Heart left ventricle (tissue), 16 donors: ENCODE measurements around the gene CHRNB4. TPM values are rescaled to one million over a fixed set of nuclear protein-coding genes. Genes with fewer than 3 reads are reported as not detected.

ENCODE experiments used
- ATAC-seq, 4 donors: fragments of 200-7000 bp; cut with Tn5 transposase; one replicate each; pipeline ENCODE4 v1.9.1; 2020 to 2022; ENCODE audit warnings: moderate library complexity in 4 of 4, mild to moderate bottlenecking in 3 of 4, moderate number of reproducible peaks in 1 of 4
- DNase-seq, 5 donors: peaks; one replicate each; pipeline ENCODE4 v3.0.0-alpha.2; 2020
- H3K27ac ChIP-seq, 12 donors: fragments of 200-600 bp; sonication (generic) in 4 of 12; one replicate each; pipeline versions ENCODE4 v1.5.0 to v1.8.0; 2016 to 2022; ENCODE audit warnings: mild to moderate bottlenecking in 2 of 12
- H3K27me3 ChIP-seq, 9 donors: fragments of 200-600 bp; sonication (generic) in 2 of 9; one replicate each; pipeline versions ENCODE4 v1.5.1 to v1.8.0; 2016 to 2022; ENCODE audit warnings: mild to moderate bottlenecking in 3 of 9
- H3K36me3 ChIP-seq, 9 donors: fragments of 200-600 bp; sonication (generic) in 2 of 9; one replicate each; pipeline versions ENCODE4 v1.5.0 to v1.8.0; 2018 to 2022; ENCODE audit warnings: mild to moderate bottlenecking in 2 of 9
- H3K4me1 ChIP-seq, 12 donors: fragments of 200-600 bp; sonication (generic) in 4 of 12; one replicate each; pipeline versions ENCODE4 v1.5.0 to v1.8.0; 2016 to 2022; ENCODE audit warnings: mild to moderate bottlenecking in 3 of 12
- H3K4me3 ChIP-seq, 12 donors: fragments of 200-600 bp; sonication (generic) in 4 of 12; one replicate each; pipeline versions ENCODE4 v1.5.0 to v1.8.0; 2017 to 2022; ENCODE audit warnings: mild to moderate bottlenecking in 9 of 12, moderate library complexity in 4 of 12
- H3K9me3 ChIP-seq, 12 donors: fragments of 200-600 bp; sonication (generic) in 4 of 12; one replicate each; pipeline versions ENCODE4 v1.5.0 to v1.8.0; 2016 to 2022; ENCODE audit warnings: mild to moderate bottlenecking in 1 of 12
- CTCF ChIP-seq, 12 donors: fragments of 200-600 bp; sonication (generic) in 4 of 12; IDR thresholded peaks; one replicate each; pipeline versions ENCODE4 v1.5.0 to v1.8.0; 2018 to 2022; ENCODE audit warnings: antibody characterized with exemption in 12 of 12, mild to moderate bottlenecking in 5 of 12
- POLR2A ChIP-seq, 2 donors: fragments of 450-650 bp; IDR thresholded peaks; one replicate each; pipeline ENCODE4 v1.6.1; 2017; ENCODE audit warnings: antibody characterized with exemption in 2 of 2, mild to moderate bottlenecking in 2 of 2, moderate library complexity in 2 of 2
- WGBS, 4 donors: extraction: QIAGEN DNeasy Blood & Tissue Kit in 2 of 4; methylation state at CpG; one replicate each; pipeline versions ENCODE4 v1.1.5 to v1.1.7; 2013 to 2018; 5-methylcytosine and 5-hydroxymethylcytosine counted together
- intact Hi-C, 10 donors: fragments of 100-400 bp; cut with DNase I; formaldehyde crosslinking; loops; one replicate each; pipeline versions ENCODE4 v1.11.1 to v1.14.2; 2022
- polyA plus RNA-seq, 2 donors: library from polyadenylated mRNA; stranded (reverse); fragments of 200-250 nt; gene quantifications; one replicate each; pipeline ENCODE4 v1.2.3, GENCODE V29; 2013
- total RNA-seq, 9 donors: library from RNA; depleted of rRNA in 2 of 9; stranded (reverse); fragments of >200 nt in 2 of 9; fragmentation: NEBNext Ultra II Directional in 3 of 9; extraction: Animal tissue kit (Norgen Biotek cat#: 25700) in 3 of 9; gene quantifications; one replicate each; pipeline versions ENCODE4 v1.1.0 to v1.2.4, GENCODE V29; 2016 to 2023
- donor health status: ischemic (EF 13 %, LVEDD 7.1; RV severe dilation, severe dysfunction).
- donor health status: healthy with polysubstance abuse.
- donor health status: DM: no; HTN: yes; CAD: no.
- donor health status: DM: no; HTN: no; CAD: no.
- donor health status: ischemic (EF 25% LVEDD 6.9; RV normal size, moderate dysfunction).
- donor health status: ischemic (EF 25% LVEDD 5.7; RV mildly dilated, moderate dysfunction).
- donor health status: healthy.
- donor health status: DM: yes; HTN: yes; CAD: no.
- donor health status: ischemic (EF 35%, LVEDD 5.7; RV mildly dilated, moderate dysfunction).
- donor health status: nonischemic (EF 11% LVEDD 7.7; RV severe dilation, severe dysfunction).
- donor health status: DM: yes; HTN: yes; CAD: no.
- donor health status: PGD.
- donor health status: ischemic (EF 29% LVEDD 5.4; RV normal size, mild dysfunction).
- donor health status: nonischemic (EF 23%, LVEDD 6.1; RV moderate dilation, normal function).

CHRNB4 gene
- total and polyA plus RNA-seq, 11 donors = 0.21 TPM; not detected in 10

- ATAC-seq = no peak
- intact Hi-C loops = no loop called here
- Histone ChIP-seq H3K27me3 (no peaks in the 10 kb centered on the region), H3K9me3 (no peaks in the 10 kb centered on the region), H3K4me1 (no peaks in the 10 kb centered on the region), H3K36me3 (no peaks in the 10 kb centered on the region), H3K4me3 (no peak overlapping the region), H3K27ac (no peak overlapping the region)
- WGBS, 4 donors = 93 to 98% (median 97%) methylated on average over 1 of the region's 1 CpG
- DNase-seq = no peak
- TF ChIP-seq CTCF (IDR thresholded peaks at IDR 0.05) = no peak
- TF ChIP-seq POLR2A (IDR thresholded peaks at IDR 0.05) = no peak
Observed at GRCh38 chr15:78597583-78597982, 43.4 kb downstream of the CHRNB4 start.

GRCh38 chr15:78574944-78575343, 66.1 kb downstream of the CHRNB4 start:
- Histone ChIP-seq H3K36me3 (no peaks in the 10 kb centered on the region), H3K9me3 (no peaks in the 10 kb centered on the region), H3K27ac (no peak overlapping the region), H3K4me3 (no peak overlapping the region), H3K4me1 (peaks cover 0 to 2% (median 0%) of the 10 kb centered on the region in 12 donors), H3K27me3 (peaks cover 0 to 4% (median 0%) of the 10 kb centered on the region in 9 donors)
- DNase-seq (no peak), ATAC-seq (no peak)
- intact Hi-C loops = no loop called here
- WGBS, 4 donors = 87 to 95% (median 91%) methylated on average over 1 of the region's 1 CpG
- no peak for TF ChIP-seq POLR2A (IDR thresholded peaks at IDR 0.05)
- TF ChIP-seq CTCF (IDR thresholded peaks at IDR 0.05) = no peak

Other genes with a start within 250 kb of the CHRNB4 start
- gene IREB2, start 203.0 kb downstream of the CHRNB4 start, total RNA-seq = 10 to 100 TPM; 12.9 to 50.0 (median 30.0) TPM
- 10 to 100 TPM in 1 of 2 donors, 1 to 10 TPM in 1; 6.3 to 13.3 TPM for gene IREB2, start 203.0 kb downstream of the CHRNB4 start, polyA plus RNA-seq
- 1 to 10 TPM; 4.1 to 8.7 (median 6.8) TPM for gene HYKK, start 133.6 kb downstream of the CHRNB4 start, total RNA-seq
- gene HYKK, start 133.6 kb downstream of the CHRNB4 start, polyA plus RNA-seq = 1 to 10 TPM; 2.6 to 3.3 TPM
- 100 to 1,000 TPM in 8 of 9 donors, 10 to 100 TPM in 1; 97.2 to 153 (median 115) TPM for gene PSMA4, start 100.8 kb downstream of the CHRNB4 start, total RNA-seq
- 100 to 1,000 TPM; 158 to 228 TPM for gene PSMA4, start 100.8 kb downstream of the CHRNB4 start, polyA plus RNA-seq
- gene CHRNA5, start 75.7 kb downstream of the CHRNB4 start, total RNA-seq = 1 to 10 TPM in 7 of 9 donors, under 1 TPM in 2; 0.64 to 4.0 (median 1.5) TPM
- 1 to 10 TPM; 1.0 to 1.5 TPM for gene CHRNA5, start 75.7 kb downstream of the CHRNB4 start, polyA plus RNA-seq
- 1 to 10 TPM in 2 of 9 donors, under 1 TPM in 4, not detected in 3; 0.07 to 6.9 (median 0.32) TPM for gene CHRNA3, start 20.2 kb downstream of the CHRNB4 start, total RNA-seq
- gene CHRNA3, start 20.2 kb downstream of the CHRNB4 start, polyA plus RNA-seq = under 1 TPM in 1 of 2 donors, not detected in 1; 0.06 TPM
- gene ADAMTS7, start 170.3 kb upstream of the CHRNB4 start, total RNA-seq = 10 to 100 TPM in 6 of 9 donors, 1 to 10 TPM in 3; 8.0 to 29.9 (median 13.9) TPM
- 10 to 100 TPM in 1 of 2 donors, 1 to 10 TPM in 1; 5.0 to 18.6 TPM for gene ADAMTS7, start 170.3 kb upstream of the CHRNB4 start, polyA plus RNA-seq
- 100 to 1,000 TPM; 260 to 384 (median 328) TPM for gene MORF4L1, start 231.7 kb upstream of the CHRNB4 start, total RNA-seq
- 100 to 1,000 TPM; 162 to 549 TPM for gene MORF4L1, start 231.7 kb upstream of the CHRNB4 start, polyA plus RNA-seq